ENCODE measurements around the gene FAM227B.

- no peak for TF ChIP-seq CTCF (IDR thresholded peaks at IDR 0.05)
- no peak for TF ChIP-seq EP300 (IDR thresholded peaks at IDR 0.05)
Measured at GRCh38 chr15:49328941-49329340, 291.7 kb downstream of the FAM227B start.
